ENCODE measurements around the gene HSPA12A.
"Not testable (repeated sequence)": the region's sequence is repeated elsewhere in the genome, so short reads cannot be mapped to it uniquely, and the experiment has no call there.

HSPA12A gene

GRCh38 chr10:116715341-116715740 lies 27.0 kb downstream of the HSPA12A start:
- no peak for DNase-seq (ENCODE audit: low spot score)

GRCh38 chr10:116713846-116714245 lies 28.5 kb downstream of the HSPA12A start:
- DNase-seq (ENCODE audit: low spot score): no peak

- no peak for DNase-seq (ENCODE audit: low spot score)
Measured at GRCh38 chr10:116712989-116713543, 29.3 kb downstream of the HSPA12A start.

- DNase-seq (ENCODE audit: low spot score): no peak
Measured at GRCh38 chr10:116712519-116712918, 29.8 kb downstream of the HSPA12A start.

GRCh38 chr10:116711803-116712202 lies 30.6 kb downstream of the HSPA12A start:
- DNase-seq (ENCODE audit: low spot score): not testable (repeated sequence)

- no peak for DNase-seq (ENCODE audit: low spot score)
Measured at GRCh38 chr10:116710076-116710475, 32.3 kb downstream of the HSPA12A start.

- DNase-seq (ENCODE audit: low spot score): no peak
Measured at GRCh38 chr10:116708877-116709276, 33.5 kb downstream of the HSPA12A start.

- no peak for DNase-seq (ENCODE audit: low spot score)
Measured at GRCh38 chr10:116708391-116708821, 34.0 kb downstream of the HSPA12A start.

GRCh38 chr10:116707981-116708380 lies 34.4 kb downstream of the HSPA12A start:
- DNase-seq (ENCODE audit: low spot score): no peak

- no peak for DNase-seq (ENCODE audit: low spot score)
Measured at GRCh38 chr10:116706281-116706680, 36.1 kb downstream of the HSPA12A start.

- no peak for DNase-seq (ENCODE audit: low spot score)
Measured at GRCh38 chr10:116705498-116705897, 36.9 kb downstream of the HSPA12A start.

- no peak for DNase-seq (ENCODE audit: low spot score)
Measured at GRCh38 chr10:116704926-116705325, 37.4 kb downstream of the HSPA12A start.

GRCh38 chr10:116702165-116702564 lies 40.2 kb downstream of the HSPA12A start:
- no peak for DNase-seq (ENCODE audit: low spot score)

- DNase-seq (ENCODE audit: low spot score): no peak
Measured at GRCh38 chr10:116699471-116700150, 42.8 kb downstream of the HSPA12A start.

- no peak for DNase-seq (ENCODE audit: low spot score)
Measured at GRCh38 chr10:116699049-116699448, 43.3 kb downstream of the HSPA12A start.

- DNase-seq (ENCODE audit: low spot score): no peak
Measured at GRCh38 chr10:116698364-116698763, 44.0 kb downstream of the HSPA12A start.

GRCh38 chr10:116697816-116698215 lies 44.5 kb downstream of the HSPA12A start:
- no peak for DNase-seq (ENCODE audit: low spot score)

- no peak for DNase-seq (ENCODE audit: low spot score)
Measured at GRCh38 chr10:116696919-116697318, 45.4 kb downstream of the HSPA12A start.

GRCh38 chr10:116694927-116695268 lies 47.5 kb downstream of the HSPA12A start:
- no peak for DNase-seq (ENCODE audit: low spot score)

GRCh38 chr10:116694243-116694926 lies 48.0 kb downstream of the HSPA12A start:
- DNase-seq (ENCODE audit: low spot score): no peak

GRCh38 chr10:116692225-116692624 lies 50.1 kb downstream of the HSPA12A start:
- DNase-seq (ENCODE audit: low spot score): no peak

GRCh38 chr10:116691635-116692034 lies 50.7 kb downstream of the HSPA12A start:
- no peak for DNase-seq (ENCODE audit: low spot score)
